Tibial nerve (tissue), 4 donors: ENCODE measurements around the gene JAZF1. TPM values are rescaled to one million over a fixed set of nuclear protein-coding genes. Genes with fewer than 3 reads are reported as not detected.

Experiments used
- DNase-seq, 2 donors: peaks; one replicate each; pipeline ENCODE4 v3.0.0-alpha.2; 2019; ENCODE audit warnings: low spot score in 2 of 2
- H3K27ac ChIP-seq, 4 donors: fragments of 200-600 bp; sonication (generic) in 3 of 4; one replicate each; pipeline ENCODE4 v1.5.1; 2017 to 2019; ENCODE audit warnings: mild to moderate bottlenecking in 1 of 4
- H3K27me3 ChIP-seq, 2 donors: fragments of 200-600 bp; sonication (generic) in 1 of 2; one replicate each; pipeline versions ENCODE4 v1.5.1 to v1.6.0; 2017 to 2019
- H3K36me3 ChIP-seq, 3 donors: fragments of 200-600 bp; sonication (generic); one replicate each; pipeline ENCODE4 v1.5.1; 2018 to 2019
- H3K4me1 ChIP-seq, 4 donors: fragments of 200-600 bp; sonication (generic) in 3 of 4; one replicate each; pipeline ENCODE4 v1.5.1; 2017 to 2019
- H3K4me3 ChIP-seq, 4 donors: fragments of 200-600 bp; sonication (generic) in 3 of 4; one replicate each; pipeline ENCODE4 v1.5.1; 2017 to 2019; ENCODE audit warnings: mild to moderate bottlenecking in 1 of 4, moderate library complexity in 1 of 4
- H3K9me3 ChIP-seq, 4 donors: fragments of 200-600 bp; sonication (generic) in 3 of 4; one replicate each; pipeline ENCODE4 v1.5.1; 2017 to 2019
- CTCF ChIP-seq, 5 experiments: fragments of 200-600 bp in 3 of 5; fragments of 450-650 bp in 2 of 5; sonication (generic) in 3 of 5; IDR thresholded peaks; one replicate each; pipeline ENCODE4 v1.5.1; 2016 to 2019; ENCODE audit warnings: antibody characterized with exemption in 5 of 5, mild to moderate bottlenecking in 3 of 5, moderate library complexity in 2 of 5
- EP300 ChIP-seq, 2 donors: sonication (generic); formaldehyde crosslinking; IDR thresholded peaks; one replicate each; pipeline ENCODE4 v1.6.1; 2017; ENCODE audit warnings: antibody characterized with exemption in 2 of 2, mild to moderate bottlenecking in 1 of 2
- POLR2A ChIP-seq, 2 donors: fragments of 450-650 bp; IDR thresholded peaks; one replicate each; pipeline ENCODE4 v1.6.1; 2017; ENCODE audit warnings: antibody characterized with exemption in 2 of 2, mild to moderate bottlenecking in 2 of 2, moderate library complexity in 2 of 2
- WGBS, 2 donors: methylation state at CpG; one replicate each; pipeline ENCODE4 v1.1.5; 2018; 5-methylcytosine and 5-hydroxymethylcytosine counted together
- total RNA-seq, 4 donors: library from RNA; depleted of rRNA; stranded (reverse); fragments of >200 nt; gene quantifications; one replicate each; pipeline ENCODE4 v1.1.0, GENCODE V29; 2016

The JAZF1 gene
- total RNA-seq, 4 donors from 2014 or later, result 6.9 to 17.5 (median 10.7) TPM

- no peak for TF ChIP-seq EP300 (IDR thresholded peaks at IDR 0.05)
- no peaks in the 10 kb centered on the region for H3K9me3 ChIP-seq
- no peak overlapping the region for H3K27ac ChIP-seq
- peaks cover 0 to 10% (median 0%) of the 10 kb centered on the region in 4 donors for H3K4me1 ChIP-seq
- no peaks in the 10 kb centered on the region for H3K27me3 ChIP-seq
- H3K4me3 ChIP-seq, result no peak overlapping the region
- no peaks in the 10 kb centered on the region for H3K36me3 ChIP-seq
- DNase-seq, result no peak
- WGBS, 2 donors, result 86 to 87% methylated on average over 2 of the region's 2 CpGs
These were observed 171.7 kb downstream of the JAZF1 start for GRCh38 chr7:28008911-28009310.

- no peaks in the 10 kb centered on the region for H3K36me3 ChIP-seq
- no peak for DNase-seq
- 70 to 76% methylated on average over 3 of the region's 3 CpGs for WGBS, 2 donors
- TF ChIP-seq EP300 (IDR thresholded peaks at IDR 0.05) (no peak), POLR2A (IDR thresholded peaks at IDR 0.05) (no peak), CTCF (IDR thresholded peaks at IDR 0.05) (no peak)
- no peak overlapping the region for H3K4me3 ChIP-seq
- no peaks in the 10 kb centered on the region for H3K27me3 ChIP-seq
- no peaks in the 10 kb centered on the region for H3K9me3 ChIP-seq
- H3K27ac ChIP-seq, result no peak overlapping the region
- peaks cover 0 to 10% (median 0%) of the 10 kb centered on the region in 4 donors for H3K4me1 ChIP-seq
These were observed 172.4 kb downstream of the JAZF1 start for GRCh38 chr7:28008171-28008570.

GRCh38 chr7:28006491-28006890, 174.1 kb downstream of the JAZF1 start:
- WGBS, 2 donors, result 95 to 100% methylated on average over 1 of the region's 1 CpG

GRCh38 chr7:28005847-28006231, 174.8 kb downstream of the JAZF1 start:
- H3K4me1 ChIP-seq, result peaks cover 0 to 10% (median 0%) of the 10 kb centered on the region in 4 donors
- H3K9me3 ChIP-seq, result no peaks in the 10 kb centered on the region
- no peak overlapping the region for H3K4me3 ChIP-seq
- H3K36me3 ChIP-seq, result no peaks in the 10 kb centered on the region
- H3K27ac ChIP-seq, result no peak overlapping the region
- DNase-seq, result no peak
- TF ChIP-seq CTCF (IDR thresholded peaks at IDR 0.05) (no peak), EP300 (IDR thresholded peaks at IDR 0.05) (no peak), POLR2A (IDR thresholded peaks at IDR 0.05) (no peak)
- 92 to 94% methylated on average over 1 of the region's 1 CpG for WGBS, 2 donors
- no peaks in the 10 kb centered on the region for H3K27me3 ChIP-seq

More at GRCh38 chr7:28006491-28006890, 174.1 kb downstream of the JAZF1 start:
- H3K4me3 ChIP-seq, result no peak overlapping the region
- DNase-seq, result no peak
- H3K27ac ChIP-seq, result no peak overlapping the region
- H3K27me3 ChIP-seq, result no peaks in the 10 kb centered on the region
- TF ChIP-seq EP300 (IDR thresholded peaks at IDR 0.05), result no peak
- TF ChIP-seq CTCF (IDR thresholded peaks at IDR 0.05), result no peak
- no peak for TF ChIP-seq POLR2A (IDR thresholded peaks at IDR 0.05)
- H3K4me1 ChIP-seq, result peaks cover 0 to 10% (median 0%) of the 10 kb centered on the region in 4 donors
- no peaks in the 10 kb centered on the region for H3K9me3 ChIP-seq
- no peaks in the 10 kb centered on the region for H3K36me3 ChIP-seq

- no peaks in the 10 kb centered on the region for H3K27me3 ChIP-seq
- DNase-seq, result no peak
- H3K4me1 ChIP-seq, result peaks cover 0 to 10% (median 0%) of the 10 kb centered on the region in 4 donors
- H3K9me3 ChIP-seq, result no peaks in the 10 kb centered on the region
- TF ChIP-seq POLR2A (IDR thresholded peaks at IDR 0.05) (no peak), EP300 (IDR thresholded peaks at IDR 0.05) (no peak), CTCF (IDR thresholded peaks at IDR 0.05) (no peak)
- no peak overlapping the region for H3K4me3 ChIP-seq
- no peak overlapping the region for H3K27ac ChIP-seq
- no peaks in the 10 kb centered on the region for H3K36me3 ChIP-seq
- 64 to 71% methylated on average over 7 of the region's 7 CpGs for WGBS, 2 donors
These were observed 175.3 kb downstream of the JAZF1 start for GRCh38 chr7:28005075-28005846.
